Brain microvascular endothelial cell (primary cell): Measurements from ENCODE around the gene ADIPOQ.
"Not testable (repeated sequence)": the region's sequence is repeated elsewhere in the genome, so short reads cannot be mapped to it uniquely, and the experiment has no call there.

Experiments used
- DNase-seq: peaks from one replicate; pipeline ENCODE4 v3.0.0-alpha.2; 2020
- H3K27ac ChIP-seq: fragments of 250-450 bp; sonication (Bioruptor Pico); 2 replicates; pipeline ENCODE4 v1.5.1; 2020; ENCODE audit warnings: mild to moderate bottlenecking, moderate library complexity
- H3K27me3 ChIP-seq: fragments of 250-450 bp; sonication (Bioruptor Pico); replicated peaks from 2 replicates; pipeline ENCODE4 v1.5.1; 2020; ENCODE audit warnings: mild to moderate bottlenecking
- H3K36me3 ChIP-seq: fragments of 250-450 bp; sonication (Bioruptor Pico); replicated peaks from 2 replicates; pipeline ENCODE4 v1.5.1; 2020; ENCODE audit warnings: mild to moderate bottlenecking
- H3K4me3 ChIP-seq: 2 replicates; pipeline ENCODE4 v1.5.1; 2011; ENCODE audit warnings: low read depth, mild to moderate bottlenecking, control low read depth, low read length, moderate library complexity
- in situ Hi-C: cut with HindIII; loops from 2 replicates; pipeline ENCODE4 v1.10.0; 2017; ENCODE audit warnings: low sequenced_read_pairs, low pct_ligation_motif_present
- TF ChIP-seq, protein P1 (sequence below): IDR thresholded peaks from 2 replicates; pipeline ENCODE4 v1.5.1; 2011; ENCODE audit warnings: low read depth, mild to moderate bottlenecking, moderate library complexity, low read length, control low read depth, inconsistent platforms; ENCODE audit errors: missing control alignments

Gene ADIPOQ

DNA sequence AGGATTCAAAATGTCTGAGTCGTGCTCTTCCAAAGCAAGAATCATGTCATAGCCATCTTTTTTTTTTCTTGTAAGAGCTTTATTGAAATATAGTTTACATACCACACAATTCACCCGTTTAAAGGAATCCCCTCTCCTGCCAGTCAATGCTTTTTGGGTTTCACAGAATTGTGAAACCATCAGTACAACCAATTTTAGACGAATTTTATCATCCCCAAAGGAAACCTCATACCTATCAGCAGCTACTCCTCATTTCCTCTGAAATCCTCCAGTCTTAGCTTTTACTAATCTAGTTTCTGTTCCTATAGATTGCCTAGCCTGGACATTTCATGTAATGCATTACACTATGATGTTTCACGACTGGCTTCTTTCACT, 39.6 kb downstream of the ADIPOQ start:
- in situ Hi-C loops = no loop called here
- no peak for DNase-seq
- Histone ChIP-seq H3K27ac (peak overlapping the region; percentile 78), H3K36me3 (no peaks in the 10 kb centered on the region), H3K4me3 (no peak overlapping the region), H3K27me3 (no peaks in the 10 kb centered on the region)
- TF ChIP-seq, protein P1, sequence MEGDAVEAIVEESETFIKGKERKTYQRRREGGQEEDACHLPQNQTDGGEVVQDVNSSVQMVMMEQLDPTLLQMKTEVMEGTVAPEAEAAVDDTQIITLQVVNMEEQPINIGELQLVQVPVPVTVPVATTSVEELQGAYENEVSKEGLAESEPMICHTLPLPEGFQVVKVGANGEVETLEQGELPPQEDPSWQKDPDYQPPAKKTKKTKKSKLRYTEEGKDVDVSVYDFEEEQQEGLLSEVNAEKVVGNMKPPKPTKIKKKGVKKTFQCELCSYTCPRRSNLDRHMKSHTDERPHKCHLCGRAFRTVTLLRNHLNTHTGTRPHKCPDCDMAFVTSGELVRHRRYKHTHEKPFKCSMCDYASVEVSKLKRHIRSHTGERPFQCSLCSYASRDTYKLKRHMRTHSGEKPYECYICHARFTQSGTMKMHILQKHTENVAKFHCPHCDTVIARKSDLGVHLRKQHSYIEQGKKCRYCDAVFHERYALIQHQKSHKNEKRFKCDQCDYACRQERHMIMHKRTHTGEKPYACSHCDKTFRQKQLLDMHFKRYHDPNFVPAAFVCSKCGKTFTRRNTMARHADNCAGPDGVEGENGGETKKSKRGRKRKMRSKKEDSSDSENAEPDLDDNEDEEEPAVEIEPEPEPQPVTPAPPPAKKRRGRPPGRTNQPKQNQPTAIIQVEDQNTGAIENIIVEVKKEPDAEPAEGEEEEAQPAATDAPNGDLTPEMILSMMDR = no peak

DNA sequence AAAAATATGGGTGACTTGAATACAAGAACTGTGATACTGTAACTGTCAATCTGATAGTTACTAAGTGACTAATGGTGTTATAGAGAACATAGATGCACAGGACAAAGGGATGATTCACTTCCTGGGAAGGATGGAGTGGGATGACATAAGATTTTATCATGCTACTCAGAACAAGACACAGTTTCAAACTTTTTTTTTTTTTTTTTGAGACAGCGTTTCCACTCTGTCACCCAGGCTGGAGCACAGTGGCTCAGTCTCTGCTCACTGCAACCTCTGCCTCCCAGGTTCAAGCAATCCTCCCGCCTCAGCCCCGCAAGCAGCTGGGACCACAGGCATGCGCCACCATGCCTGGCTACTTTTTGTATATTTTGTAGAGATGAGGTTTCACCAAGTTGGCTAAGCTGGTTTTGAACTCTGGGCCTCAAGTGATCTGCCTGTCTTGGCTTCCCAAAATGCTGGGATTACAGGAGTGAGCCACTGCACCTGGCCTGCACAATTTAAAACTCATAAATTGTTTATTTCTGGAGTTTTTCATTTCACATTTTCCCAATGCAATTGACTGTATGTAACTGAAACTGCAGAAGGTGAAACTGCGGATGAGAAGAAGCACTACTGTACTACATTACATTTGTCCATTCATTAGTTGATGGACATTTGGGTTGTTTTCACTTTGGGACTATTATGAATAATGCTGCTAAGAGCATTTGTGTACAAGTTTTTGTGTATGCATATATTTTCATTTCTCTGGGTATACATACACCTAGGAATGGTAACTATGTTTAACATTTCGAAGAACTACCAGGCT, 40.6 kb downstream of the ADIPOQ start:
- H3K36me3 ChIP-seq = no peaks in the 10 kb centered on the region
- DNase-seq = peak; percentile 91
- in situ Hi-C loops = no loop called here
- TF ChIP-seq, protein P1 = no peak
- no peaks in the 10 kb centered on the region for H3K27me3 ChIP-seq
- H3K27ac ChIP-seq = peak overlapping the region; percentile 78
- no peak overlapping the region for H3K4me3 ChIP-seq

DNA sequence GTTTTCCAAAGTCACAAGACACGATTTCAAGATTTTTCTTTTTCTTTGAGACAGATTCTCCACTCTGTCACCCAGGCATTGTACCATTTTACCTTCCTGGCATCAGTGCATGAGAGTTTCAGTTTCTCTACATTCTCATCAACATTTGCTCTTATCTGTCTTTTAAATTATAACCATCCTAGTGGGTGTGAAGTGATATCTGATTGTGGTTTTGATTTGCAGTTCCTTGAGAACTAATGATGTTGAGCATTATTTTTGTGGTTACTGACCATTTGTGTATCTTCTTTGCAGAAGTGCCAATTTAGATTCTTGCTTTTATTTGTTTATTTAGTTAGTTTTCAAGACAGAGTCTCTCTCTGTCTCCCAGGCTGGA, 41.2 kb downstream of the ADIPOQ start:
- in situ Hi-C loops = no loop called here
- TF ChIP-seq, protein P1 = no peak
- Histone ChIP-seq H3K36me3 (no peaks in the 10 kb centered on the region), H3K4me3 (no peak overlapping the region), H3K27ac (no peak overlapping the region), H3K27me3 (no peaks in the 10 kb centered on the region)
- no peak for DNase-seq

DNA sequence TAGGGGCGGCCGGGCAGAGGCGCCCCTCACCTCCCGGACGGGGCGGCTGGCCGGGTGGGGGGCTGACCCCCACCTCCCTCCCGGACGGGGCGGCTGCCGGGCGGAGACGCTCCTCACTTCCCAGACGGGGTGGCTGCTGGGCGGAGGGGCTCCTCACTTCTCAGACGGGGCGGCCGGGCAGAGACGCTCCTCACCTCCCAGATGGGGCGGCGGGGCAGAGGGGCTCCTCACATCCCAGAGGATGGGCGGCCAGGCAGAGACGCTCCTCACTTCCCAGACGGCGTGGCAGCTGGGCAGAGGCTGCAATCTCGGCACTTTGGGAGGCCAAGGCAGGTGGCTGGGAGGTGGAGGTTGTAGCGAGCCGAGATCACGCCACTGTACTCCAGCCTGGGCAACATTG, 42.4 kb downstream of the ADIPOQ start:
- DNase-seq, H3K27me3 ChIP-seq, H3K36me3 ChIP-seq, H3K27ac ChIP-seq, in situ Hi-C loops, H3K4me3 ChIP-seq: not testable (repeated sequence)

DNA sequence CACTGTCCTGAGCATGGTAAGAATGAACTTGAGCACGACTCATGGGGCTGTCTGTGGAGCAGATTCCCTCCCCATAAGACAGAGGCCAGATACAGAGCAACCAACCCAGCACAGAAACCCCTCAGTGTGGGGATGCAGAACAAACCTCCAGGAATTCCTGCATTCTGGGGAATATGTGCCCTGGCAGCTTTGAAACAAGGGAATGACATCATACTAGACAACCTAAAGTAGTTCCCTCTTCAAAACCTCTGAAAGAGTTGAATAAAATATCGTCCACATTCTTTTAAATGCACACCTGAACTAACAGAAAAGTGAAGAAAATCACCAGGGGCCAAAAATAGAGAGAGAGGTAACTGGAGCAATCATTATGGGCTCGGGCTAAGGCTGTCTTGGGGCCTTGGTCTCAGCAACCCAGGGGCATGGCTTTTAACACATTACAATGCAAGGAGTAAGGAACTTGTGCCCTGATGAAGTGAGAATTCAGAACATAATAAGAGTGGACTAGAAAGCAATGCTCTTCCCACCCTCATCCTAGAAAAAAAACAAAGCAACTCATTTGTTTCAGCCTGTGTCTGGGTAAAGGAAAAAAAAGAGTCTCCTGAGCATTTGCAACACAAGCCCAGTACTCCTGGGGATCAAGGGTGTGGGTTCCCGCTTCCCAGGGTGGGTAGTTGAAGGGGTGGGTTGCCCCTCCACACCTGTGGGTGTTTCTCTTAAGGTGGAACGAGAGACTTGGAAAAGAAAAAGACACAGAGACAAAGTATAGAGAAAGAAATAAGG, 43.9 kb downstream of the ADIPOQ start:
- TF ChIP-seq, protein P1 = no peak
- Histone ChIP-seq H3K4me3 (no peak overlapping the region), H3K27ac (no peak overlapping the region), H3K27me3 (no peaks in the 10 kb centered on the region), H3K36me3 (no peaks in the 10 kb centered on the region)
- in situ Hi-C loops = no loop called here
- DNase-seq = no peak

DNA sequence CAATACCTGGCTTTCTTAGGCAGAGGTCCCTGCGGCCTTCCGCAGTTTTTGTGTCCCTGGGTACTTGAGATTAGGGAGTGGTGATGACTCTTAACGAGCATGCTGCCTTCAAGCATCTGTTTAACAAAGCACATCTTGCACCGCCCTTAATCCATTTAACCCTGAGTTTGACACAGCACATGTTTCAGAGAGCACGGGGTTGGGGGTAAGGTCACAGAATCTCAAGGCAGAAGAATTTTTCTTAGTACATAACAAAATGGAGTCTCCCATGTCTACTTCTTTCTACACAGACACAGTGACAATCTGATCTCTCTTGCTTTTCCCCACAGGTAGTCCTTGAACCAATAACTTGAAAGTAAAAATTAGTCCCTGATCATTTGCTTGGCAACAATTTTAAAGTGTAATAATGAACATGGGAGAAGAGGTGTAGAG, 45.0 kb downstream of the ADIPOQ start:
- in situ Hi-C loops, H3K27me3 ChIP-seq, DNase-seq: not testable (repeated sequence)

More for the DNA sequence above, 45.0 kb downstream of the ADIPOQ start:
- H3K27ac ChIP-seq, H3K4me3 ChIP-seq, H3K36me3 ChIP-seq: not testable (repeated sequence)
